ENCODE results near the gene MAT2A. TPM values are rescaled to one million over a fixed set of nuclear protein-coding genes. Genes with fewer than 3 reads are reported as not detected.

MAT2A gene
- total RNA-seq = 100 to 1,000 TPM in 1 of 2 donors, 10 to 100 TPM in 1; 74.7 to 258 TPM

DNA sequence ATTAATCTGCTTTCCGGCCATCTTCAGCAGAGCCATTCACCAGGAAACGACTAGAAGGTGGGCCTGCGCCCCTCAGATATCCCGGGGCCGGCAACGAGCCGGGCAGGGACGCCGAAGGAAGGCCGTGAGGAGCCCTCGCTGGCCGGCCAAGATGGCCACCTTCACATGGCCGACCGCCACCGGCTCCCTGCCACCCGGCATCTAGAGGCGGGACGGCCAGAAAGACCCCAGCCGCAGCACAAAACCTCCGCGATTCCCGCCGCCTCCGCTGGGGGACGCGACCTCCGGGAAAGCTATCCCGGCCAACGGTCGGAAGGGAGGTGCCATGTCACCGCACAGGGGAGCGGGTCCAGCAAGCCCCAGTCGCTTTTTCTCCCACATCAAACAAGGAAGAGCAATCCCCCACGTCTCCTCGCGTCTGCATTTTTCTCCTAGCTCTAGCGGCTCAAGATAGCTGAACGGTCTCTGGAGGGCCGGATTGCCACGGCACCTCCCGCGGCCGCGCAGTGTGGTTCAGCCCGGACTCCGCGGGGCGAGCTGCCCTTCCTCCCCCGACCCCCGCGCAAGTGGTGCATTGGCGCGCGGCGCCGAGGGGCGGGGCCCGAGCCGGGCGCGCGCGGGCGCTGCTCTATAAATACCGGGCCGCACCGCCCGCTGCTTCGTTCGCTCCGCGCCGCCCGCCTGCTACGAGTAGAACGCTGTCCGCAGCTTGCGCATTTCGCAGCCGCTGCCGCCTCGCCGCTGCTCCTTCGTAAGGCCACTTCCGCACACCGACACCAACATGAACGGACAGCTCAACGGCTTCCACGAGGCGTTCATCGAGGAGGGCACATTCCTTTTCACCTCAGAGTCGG, at the start of gene MAT2A:
Gene MAT2A, plus strand, starts transcription at position 662 of the 854 bp plus-strand sequence. Its CDS starts 120 bp downstream, at position 782.

DNA sequence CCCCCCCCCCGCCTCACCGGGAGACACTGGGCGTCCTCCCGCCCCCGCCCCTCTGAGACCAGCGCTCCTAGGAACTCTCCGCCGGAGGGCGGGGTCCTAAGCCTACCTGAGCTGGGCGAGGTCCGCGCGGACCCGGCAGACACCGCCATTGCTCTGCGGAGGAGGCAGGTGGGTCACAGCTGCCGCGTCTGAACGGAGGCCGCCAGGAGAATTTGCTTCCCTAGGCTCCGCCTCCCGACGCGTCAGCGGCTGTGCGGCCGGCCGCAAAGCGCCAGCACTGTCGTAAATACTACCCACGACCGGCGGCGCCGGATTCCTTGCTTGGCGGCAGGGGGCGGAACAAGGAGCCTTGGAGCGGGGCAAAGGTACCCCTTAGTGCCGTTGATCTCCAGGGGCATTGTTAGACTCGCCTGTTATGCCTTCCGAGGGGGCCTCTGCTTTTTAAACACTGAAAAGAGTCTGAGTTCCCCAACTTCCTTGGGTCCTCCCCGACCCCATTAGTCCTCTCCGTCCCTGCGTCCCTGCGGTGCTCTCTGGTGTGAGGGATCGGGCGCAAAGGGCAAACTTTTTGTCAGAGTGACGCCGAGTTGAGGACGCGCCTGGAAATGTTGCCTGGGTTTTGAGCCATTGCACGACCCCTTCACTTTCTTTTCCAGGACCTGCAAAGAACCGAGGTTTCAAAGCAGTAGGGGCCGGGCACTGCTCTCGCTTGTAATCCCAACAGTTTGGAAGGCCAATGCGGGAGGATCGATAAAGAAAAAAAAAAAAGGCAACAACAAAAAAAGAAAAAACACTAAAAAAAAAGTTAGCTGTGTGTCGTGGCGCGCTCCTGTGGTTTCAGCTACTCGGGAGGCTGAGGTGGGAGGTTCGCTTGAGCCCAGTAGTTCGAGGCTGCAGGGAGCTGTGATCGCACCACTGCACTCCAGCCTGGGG, 22.6 kb downstream of the MAT2A start, which contains the start of gene GGCX:
Gene GGCX, minus strand, starts transcription at position 214 of the 933 bp plus-strand sequence. Its CDS starts 65 bp downstream, at position 149.

GRCh38 chr2:85577386-85578242, 38.6 kb downstream of the MAT2A start, which contains the start of gene VAMP8:
Gene VAMP8 (plus strand): TSS chr2:85577586. CDS start chr2:85577647, 61 bp downstream.

GRCh38 chr2:85584354-85584856, 45.4 kb downstream of the MAT2A start, which contains the start of gene VAMP5:
Gene VAMP5 (plus strand): TSS chr2:85584431. CDS start chr2:85584491, 60 bp downstream.

Small RNA genes within 50 kb of the gene (small RNA-seq; reads per million reads assigned to genes)
- gene RN7SL126P = 0 reads per million in 2 donors

Other genes starting within 250 kb of the MAT2A start
- 10 to 100 TPM; 69.5 to 84.6 TPM for gene TGOLN2, start 211.2 kb upstream of the MAT2A start, total RNA-seq
- gene RETSAT, start 184.6 kb upstream of the MAT2A start, total RNA-seq = 100 to 1,000 TPM; 126 to 130 TPM
- 10 to 100 TPM; 21.3 to 22.0 TPM for gene ELMOD3, start 184.4 kb upstream of the MAT2A start, total RNA-seq
- gene CAPG, start 128.8 kb upstream of the MAT2A start, total RNA-seq = 10 to 100 TPM; 16.2 to 37.0 TPM
- 1 to 10 TPM in 1 of 2 donors, under 1 TPM in 1; 0.33 to 1.4 TPM for gene SH2D6, start 120.5 kb upstream of the MAT2A start, total RNA-seq
- 10 to 100 TPM; 29.9 to 47.0 TPM for gene GGCX, start 22.3 kb downstream of the MAT2A start, total RNA-seq
- gene VAMP8, start 38.4 kb downstream of the MAT2A start, total RNA-seq = 10 to 100 TPM; 12.0 to 27.6 TPM
- 10 to 100 TPM; 10.7 to 11.0 TPM for gene VAMP5, start 45.3 kb downstream of the MAT2A start, total RNA-seq
- 100 to 1,000 TPM; 151 to 162 TPM for gene RNF181, start 56.6 kb downstream of the MAT2A start, total RNA-seq
- gene TMEM150A, start 63.5 kb downstream of the MAT2A start, total RNA-seq = 1 to 10 TPM; 8.0 to 8.9 TPM
- gene C2orf68, start 72.9 kb downstream of the MAT2A start, total RNA-seq = 10 to 100 TPM; 13.3 to 16.9 TPM
- gene USP39, start 77.0 kb downstream of the MAT2A start, total RNA-seq = 10 to 100 TPM; 41.0 to 60.9 TPM
- not detected for gene SFTPB, start 129.0 kb downstream of the MAT2A start, total RNA-seq
- not detected for gene GNLY, start 155.2 kb downstream of the MAT2A start, total RNA-seq
- gene ATOH8, start 214.8 kb downstream of the MAT2A start, total RNA-seq = 1 to 10 TPM; 2.4 to 9.0 TPM